ENCODE results near the gene MOB3B. TPM values are rescaled to one million over a fixed set of nuclear protein-coding genes. Genes with fewer than 3 reads are reported as not detected.
"Not testable (repeated sequence)": the region's sequence is repeated elsewhere in the genome, so short reads cannot be mapped to it uniquely, and the experiment has no call there.

The MOB3B gene
- total RNA-seq, 2 donors from 2014 or later = 0.11 to 0.59 TPM

DNA sequence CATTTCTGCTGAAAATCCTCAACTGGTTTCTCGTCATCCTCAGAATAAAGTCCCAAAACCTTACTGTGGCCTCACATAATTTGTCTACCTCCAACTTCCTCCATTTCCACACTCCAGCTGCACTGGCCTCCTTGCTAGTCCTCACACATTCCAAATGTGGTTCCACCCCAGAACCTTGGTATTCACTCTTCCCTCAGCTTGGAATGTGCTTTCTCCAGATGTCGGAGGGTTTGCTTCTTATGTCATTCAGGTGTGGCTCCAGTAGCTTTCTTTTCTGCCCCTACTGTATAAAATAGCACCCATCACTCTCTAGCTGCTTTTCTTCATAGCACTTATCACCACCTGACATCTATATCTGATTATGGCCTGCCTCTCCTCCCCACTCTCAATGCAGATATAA lies 108.0 kb downstream of the MOB3B start:
- H3K4me1 Mint-ChIP-seq (ENCODE audit: low read depth in 2 of 2) = no peaks in the 10 kb centered on the region
- no peak for ATAC-seq
- H3K27ac Mint-ChIP-seq = no peak overlapping the region
- no peaks in the 10 kb centered on the region for H3K27me3 Mint-ChIP-seq
- H3K36me3 Mint-ChIP-seq = no peaks in the 10 kb centered on the region
- no peak overlapping the region for H3K4me3 Mint-ChIP-seq
- no peak for DNase-seq (ENCODE audit: low spot score)
- no peaks in the 10 kb centered on the region for H3K9me3 Mint-ChIP-seq

DNA sequence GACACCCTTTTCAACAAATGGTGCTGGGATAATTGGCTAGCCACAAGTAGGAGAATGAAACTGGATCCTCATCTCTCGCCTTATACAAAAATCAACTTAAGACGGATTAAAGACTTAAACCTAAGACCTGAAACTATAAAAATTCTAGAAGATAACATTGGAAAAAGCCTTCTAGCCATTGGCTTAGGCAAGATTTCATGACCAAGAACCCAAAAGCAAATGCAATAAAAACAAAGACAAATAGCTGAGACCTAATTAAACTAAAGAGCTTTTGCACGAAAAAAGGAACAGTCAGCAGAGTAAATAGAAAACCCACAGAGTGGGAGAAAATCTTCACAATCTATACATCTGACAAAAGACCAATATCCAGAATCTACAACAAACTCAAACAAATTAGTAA lies 110.1 kb downstream of the MOB3B start:
- H3K27ac Mint-ChIP-seq; H3K4me3 Mint-ChIP-seq; DNase-seq (ENCODE audit: low spot score); H3K4me1 Mint-ChIP-seq (ENCODE audit: low read depth in 2 of 2); H3K36me3 Mint-ChIP-seq; ATAC-seq; H3K27me3 Mint-ChIP-seq; H3K9me3 Mint-ChIP-seq: not testable (repeated sequence)

DNA sequence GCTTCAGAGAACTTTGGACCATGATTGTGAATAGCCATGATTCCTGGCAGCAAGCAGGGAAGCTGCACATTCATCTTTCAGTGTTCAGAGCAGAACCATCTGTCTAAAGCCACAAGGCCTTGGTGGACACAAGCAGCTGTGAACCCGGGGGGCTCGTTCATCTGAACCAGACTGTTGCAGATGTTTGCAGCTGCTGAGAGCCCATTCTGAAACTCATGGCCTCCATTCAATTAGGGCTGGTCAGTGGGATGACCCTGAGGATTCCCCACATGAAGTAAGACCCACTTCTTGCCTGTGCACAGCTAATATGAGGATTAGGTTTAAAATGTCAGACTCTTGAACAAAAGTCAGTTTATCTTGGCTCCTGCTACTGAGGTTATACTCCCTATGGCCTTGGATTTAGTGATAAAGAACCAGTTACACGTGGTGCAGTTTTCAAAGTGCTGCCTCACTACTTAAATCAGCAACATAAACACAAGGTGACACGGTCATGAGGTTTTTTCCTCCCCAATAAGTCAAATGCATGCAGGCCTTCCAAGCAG lies 115.3 kb downstream of the MOB3B start:
- Mint-ChIP-seq H3K27ac (no peak overlapping the region), H3K4me1 (ENCODE audit: low read depth in 2 of 2) (no peaks in the 10 kb centered on the region), H3K9me3 (no peaks in the 10 kb centered on the region), H3K36me3 (no peaks in the 10 kb centered on the region), H3K4me3 (no peak overlapping the region), H3K27me3 (no peaks in the 10 kb centered on the region)
- ATAC-seq (no peak), DNase-seq (ENCODE audit: low spot score) (no peak)

DNA sequence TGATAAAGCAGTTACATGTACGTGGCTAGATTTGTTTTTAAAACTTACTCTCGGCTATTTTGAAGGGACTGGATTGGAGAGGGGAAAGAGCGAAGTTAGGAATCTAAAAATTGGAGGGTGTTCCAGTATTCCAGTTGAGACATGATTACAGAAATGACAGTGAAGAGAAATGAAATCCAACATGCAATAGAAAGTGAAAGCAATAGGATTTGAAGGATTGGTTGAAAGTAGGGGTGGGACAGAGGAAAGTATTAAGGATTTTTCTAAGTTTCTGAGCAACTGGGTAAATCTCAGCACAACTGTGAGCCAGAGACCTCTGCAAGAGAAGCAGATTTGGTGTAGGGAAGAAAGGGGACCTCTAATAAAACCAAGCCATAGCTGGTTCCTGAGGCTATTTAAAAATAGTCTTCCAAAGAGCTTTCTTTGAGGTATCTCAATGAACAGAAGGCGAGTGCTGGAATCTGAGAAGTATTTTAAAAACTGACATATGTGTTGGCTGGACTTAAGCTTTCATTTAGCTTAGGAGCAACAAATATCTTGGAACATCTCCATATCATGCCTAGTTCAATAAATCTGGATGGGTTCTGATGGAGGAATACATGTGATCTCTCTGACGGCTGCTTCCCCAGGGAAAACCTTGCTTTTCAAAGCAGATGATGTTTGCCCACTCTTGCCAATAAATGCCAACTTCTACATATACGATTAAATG lies 115.9 kb downstream of the MOB3B start:
- H3K36me3 Mint-ChIP-seq = no peaks in the 10 kb centered on the region
- no peaks in the 10 kb centered on the region for H3K4me1 Mint-ChIP-seq (ENCODE audit: low read depth in 2 of 2)
- H3K9me3 Mint-ChIP-seq = no peaks in the 10 kb centered on the region
- DNase-seq (ENCODE audit: low spot score) (no peak), ATAC-seq (no peak)
- no peak overlapping the region for H3K4me3 Mint-ChIP-seq
- no peak overlapping the region for H3K27ac Mint-ChIP-seq
- H3K27me3 Mint-ChIP-seq = no peaks in the 10 kb centered on the region

DNA sequence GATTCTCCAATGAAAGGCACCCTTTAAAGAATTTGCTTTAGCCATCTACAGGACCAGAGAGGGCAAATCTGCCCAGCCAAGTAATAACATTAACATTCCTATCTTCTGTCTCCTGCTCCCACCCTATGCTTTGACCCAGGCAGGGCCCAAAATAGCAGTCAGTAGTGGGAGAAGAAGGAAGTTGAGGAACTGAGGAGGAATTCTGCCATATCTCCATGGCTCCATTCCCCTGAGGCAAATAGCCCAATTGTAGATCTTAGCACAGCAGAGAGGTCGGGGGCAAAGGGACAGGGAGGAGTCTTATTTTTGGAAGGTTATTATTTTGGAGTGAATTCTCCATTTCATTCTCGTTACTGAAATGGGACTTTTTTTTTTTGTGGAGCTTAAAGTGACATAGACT lies 116.7 kb downstream of the MOB3B start:
- Mint-ChIP-seq H3K4me3 (no peak overlapping the region), H3K4me1 (ENCODE audit: low read depth in 2 of 2) (no peaks in the 10 kb centered on the region), H3K36me3 (no peaks in the 10 kb centered on the region), H3K27ac (no peak overlapping the region), H3K27me3 (no peaks in the 10 kb centered on the region), H3K9me3 (no peaks in the 10 kb centered on the region)
- DNase-seq (ENCODE audit: low spot score) (no peak), ATAC-seq (no peak)

DNA sequence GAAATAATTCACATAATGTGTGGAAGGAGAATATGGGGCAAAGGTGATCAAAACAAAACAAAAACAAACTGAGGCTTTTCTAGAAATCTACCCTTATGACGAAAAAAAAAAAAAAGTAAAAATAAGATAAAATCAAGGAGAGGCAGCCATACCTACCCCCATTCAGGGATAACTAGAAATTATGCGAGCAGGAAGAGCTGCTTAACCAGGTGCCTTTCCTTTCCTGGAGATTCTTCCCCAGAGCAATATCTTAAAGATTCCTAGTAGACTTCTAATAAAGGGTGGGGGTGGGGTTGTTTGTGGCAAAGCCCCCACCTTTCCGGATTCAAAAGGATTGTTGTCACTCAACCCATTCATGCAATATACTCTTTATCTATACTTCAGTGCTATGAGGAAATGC lies 117.5 kb downstream of the MOB3B start:
- Mint-ChIP-seq H3K27ac (no peak overlapping the region), H3K27me3 (no peaks in the 10 kb centered on the region), H3K4me3 (no peak overlapping the region), H3K36me3 (no peaks in the 10 kb centered on the region), H3K4me1 (ENCODE audit: low read depth in 2 of 2) (no peaks in the 10 kb centered on the region), H3K9me3 (no peaks in the 10 kb centered on the region)
- DNase-seq (ENCODE audit: low spot score) = no peak
- ATAC-seq = no peak

DNA sequence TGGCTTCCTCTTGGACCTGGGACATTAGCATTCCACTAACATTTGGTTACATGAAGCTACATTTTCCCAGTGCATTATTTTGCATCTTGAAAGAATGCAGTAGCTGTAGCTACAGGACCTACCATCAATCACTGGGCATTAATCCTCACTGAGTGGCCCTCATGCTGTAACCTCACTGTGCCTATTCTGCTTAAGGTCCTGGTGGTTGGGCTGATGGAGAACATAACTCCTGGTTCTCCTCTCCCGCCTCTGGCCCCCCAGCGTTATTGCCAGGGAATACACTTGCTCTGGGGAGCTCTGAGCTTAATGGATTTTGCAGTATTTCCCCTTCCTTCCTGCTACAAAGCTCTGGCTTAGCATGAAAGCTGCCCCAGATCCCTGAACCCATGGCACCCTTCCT lies 121.1 kb downstream of the MOB3B start:
- no peak for DNase-seq (ENCODE audit: low spot score)
- peaks cover 3% of the 10 kb centered on the region for H3K9me3 Mint-ChIP-seq
- H3K36me3 Mint-ChIP-seq = no peaks in the 10 kb centered on the region
- ATAC-seq = no peak
- no peaks in the 10 kb centered on the region for H3K4me1 Mint-ChIP-seq (ENCODE audit: low read depth in 2 of 2)
- no peak overlapping the region for H3K4me3 Mint-ChIP-seq
- H3K27ac Mint-ChIP-seq = no peak overlapping the region
- H3K27me3 Mint-ChIP-seq = no peaks in the 10 kb centered on the region

DNA sequence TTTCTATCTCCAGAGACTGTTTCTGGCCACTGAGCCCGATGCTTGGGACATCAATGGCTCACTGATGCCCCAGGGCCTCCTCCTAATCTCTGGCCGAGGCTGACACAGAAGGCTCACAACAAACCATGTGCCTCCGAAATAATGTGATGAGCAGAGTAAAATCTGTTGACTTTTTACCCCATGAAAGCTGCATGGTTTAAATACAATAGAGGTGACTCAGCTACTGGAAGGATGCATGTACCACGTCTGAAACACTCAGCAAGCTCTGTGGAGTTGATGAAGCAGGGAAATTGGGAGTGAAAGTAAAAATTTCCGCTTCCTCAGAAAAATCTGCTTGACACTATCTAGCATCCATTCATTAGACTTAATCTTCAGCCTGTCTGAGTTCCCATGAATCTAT lies 121.6 kb downstream of the MOB3B start:
- Mint-ChIP-seq H3K27me3 (no peaks in the 10 kb centered on the region), H3K27ac (no peak overlapping the region)

DNA sequence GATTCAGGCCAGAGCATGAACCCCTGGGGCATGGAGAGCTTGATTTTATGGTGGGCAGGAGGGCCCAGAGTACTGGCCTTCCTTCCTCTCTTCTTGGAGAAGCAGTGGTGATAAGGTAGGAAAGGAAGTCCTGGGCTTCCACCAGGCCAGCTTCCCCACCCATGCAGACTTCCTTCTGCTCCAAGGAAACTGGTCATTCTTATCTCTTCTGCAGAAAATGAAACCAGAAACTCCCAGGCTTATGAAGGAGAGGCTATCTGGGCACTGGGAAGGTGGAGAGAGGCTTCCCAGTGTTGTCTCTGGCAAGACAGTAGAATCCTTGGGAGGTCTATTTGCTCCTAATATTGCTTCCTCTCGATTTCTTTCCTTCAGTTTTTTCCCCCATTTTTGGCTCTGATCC lies 122.1 kb downstream of the MOB3B start:
- Mint-ChIP-seq H3K27me3 (no peaks in the 10 kb centered on the region), H3K27ac (no peak overlapping the region), H3K9me3 (peaks cover 3% of the 10 kb centered on the region), H3K4me3 (no peak overlapping the region), H3K4me1 (ENCODE audit: low read depth in 2 of 2) (no peaks in the 10 kb centered on the region), H3K36me3 (no peaks in the 10 kb centered on the region)
- ATAC-seq (no peak), DNase-seq (ENCODE audit: low spot score) (no peak)

More for the DNA sequence above, 121.6 kb downstream of the MOB3B start:
- H3K36me3 Mint-ChIP-seq = no peaks in the 10 kb centered on the region
- no peak for DNase-seq (ENCODE audit: low spot score)
- H3K4me1 Mint-ChIP-seq (ENCODE audit: low read depth in 2 of 2) = no peaks in the 10 kb centered on the region
- H3K4me3 Mint-ChIP-seq = no peak overlapping the region
- peaks cover 3% of the 10 kb centered on the region for H3K9me3 Mint-ChIP-seq
- ATAC-seq = no peak

DNA sequence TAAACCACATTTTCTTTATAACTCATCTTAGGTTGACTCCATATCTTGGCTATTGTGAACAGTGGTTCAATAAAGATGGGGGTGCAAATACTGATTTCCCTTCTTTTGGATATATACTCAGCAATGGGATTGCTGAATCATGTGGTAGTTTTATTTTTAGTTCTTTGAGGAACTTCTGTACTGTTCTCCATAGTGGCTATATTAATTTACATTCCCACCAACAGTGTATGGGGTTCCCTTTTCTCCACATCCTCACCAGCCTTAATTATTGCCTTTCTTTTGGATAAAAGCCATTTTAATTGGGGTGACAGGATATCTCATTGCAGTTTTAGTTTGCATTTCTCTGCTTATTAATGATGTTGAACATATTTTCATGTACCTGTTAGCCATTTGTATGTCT lies 125.0 kb downstream of the MOB3B start:
- Mint-ChIP-seq H3K27ac (no peak overlapping the region), H3K9me3 (peaks cover 3% of the 10 kb centered on the region), H3K36me3 (no peaks in the 10 kb centered on the region), H3K4me3 (no peak overlapping the region), H3K27me3 (peaks cover 0 to 8% of the 10 kb centered on the region in 2 donors), H3K4me1 (ENCODE audit: low read depth in 2 of 2) (no peaks in the 10 kb centered on the region)
- DNase-seq (ENCODE audit: low spot score) = no peak
- no peak for ATAC-seq

DNA sequence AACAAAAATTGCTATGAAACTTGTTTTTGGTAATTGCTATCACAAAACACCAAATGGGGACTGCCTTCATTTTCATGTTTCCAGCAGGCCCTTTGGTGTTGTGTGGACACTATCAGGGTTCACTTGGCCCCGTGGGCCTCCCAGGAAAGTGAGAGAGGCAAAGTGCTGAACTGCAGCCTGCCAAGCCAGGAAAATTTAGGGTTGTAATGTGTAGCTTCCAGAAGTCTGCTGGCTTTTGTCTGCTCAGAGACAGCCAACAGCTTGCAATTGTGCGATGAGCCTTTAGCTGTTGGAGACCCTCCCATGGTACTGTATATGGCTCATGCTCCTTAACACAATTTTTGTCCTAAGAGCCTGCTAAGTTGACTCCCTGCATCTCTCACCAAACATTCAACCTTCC lies 127.0 kb downstream of the MOB3B start:
- Mint-ChIP-seq H3K36me3 (no peaks in the 10 kb centered on the region), H3K4me3 (no peak overlapping the region), H3K27me3 (peaks cover 0 to 8% of the 10 kb centered on the region in 2 donors), H3K9me3 (peaks cover 3% of the 10 kb centered on the region), H3K4me1 (ENCODE audit: low read depth in 2 of 2) (no peaks in the 10 kb centered on the region), H3K27ac (no peak overlapping the region)
- DNase-seq (ENCODE audit: low spot score) (no peak), ATAC-seq (no peak)

DNA sequence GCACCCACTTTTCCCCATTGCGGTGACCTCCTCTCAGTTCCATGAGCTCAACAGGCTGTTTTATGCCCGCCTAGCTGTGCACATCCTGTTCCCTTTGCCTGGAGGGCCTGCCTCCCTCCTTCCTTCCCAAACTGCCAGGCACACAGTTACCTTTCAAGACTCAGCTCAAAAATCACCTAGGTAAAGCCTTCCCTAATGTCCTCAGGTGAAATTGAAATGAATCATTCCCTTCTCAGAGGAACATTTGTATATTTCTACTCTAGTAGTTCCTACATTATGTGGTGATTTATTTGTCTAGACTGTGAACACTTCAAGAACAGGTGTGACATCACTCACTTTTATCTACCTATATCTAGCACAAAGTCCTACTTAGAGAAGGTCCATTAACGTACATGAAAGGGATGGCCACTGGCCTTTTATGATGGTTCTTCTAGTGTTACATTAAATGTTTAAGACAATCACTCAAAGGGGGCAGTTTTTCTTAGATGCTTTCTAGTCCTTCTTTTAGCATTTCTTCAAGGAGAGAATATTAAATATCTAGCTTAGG lies 129.2 kb downstream of the MOB3B start:
- no peaks in the 10 kb centered on the region for H3K4me1 Mint-ChIP-seq (ENCODE audit: low read depth in 2 of 2)
- no peak overlapping the region for H3K4me3 Mint-ChIP-seq
- no peak overlapping the region for H3K27ac Mint-ChIP-seq
- ATAC-seq (no peak), DNase-seq (ENCODE audit: low spot score) (no peak)
- peaks cover 0 to 16% of the 10 kb centered on the region in 2 donors for H3K27me3 Mint-ChIP-seq
- H3K36me3 Mint-ChIP-seq = no peaks in the 10 kb centered on the region
- peaks cover 3% of the 10 kb centered on the region for H3K9me3 Mint-ChIP-seq

DNA sequence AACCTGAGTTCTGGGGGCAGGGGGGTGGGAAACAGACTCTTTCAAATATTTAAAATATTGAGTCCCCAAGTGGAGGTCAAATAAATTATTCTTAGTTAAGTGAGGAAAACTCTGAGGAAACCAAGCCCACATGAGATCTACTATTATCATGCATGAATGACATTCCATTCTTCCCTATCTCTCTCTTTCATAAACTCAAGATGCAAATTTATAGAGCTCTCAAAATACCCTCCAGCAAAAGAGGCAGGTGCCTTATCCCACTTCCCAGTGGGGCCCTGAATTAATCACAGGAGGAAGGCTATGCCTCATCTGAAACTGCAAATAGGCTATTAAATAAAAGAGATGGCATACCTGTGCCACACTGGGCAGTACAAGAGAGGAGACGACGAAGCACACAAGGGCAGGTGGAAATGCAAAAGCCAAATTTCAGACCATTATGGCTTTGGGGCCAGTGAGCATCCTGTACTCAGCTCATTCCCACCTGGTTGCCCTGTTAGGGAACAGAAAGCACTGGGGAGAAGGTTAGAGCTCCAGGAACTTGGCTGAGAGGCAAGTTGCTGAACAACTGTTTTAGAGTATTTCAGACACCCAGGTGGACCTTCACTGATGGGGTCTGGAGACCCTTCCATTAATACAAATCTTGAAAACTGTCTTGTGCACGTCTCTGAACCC lies 130.5 kb downstream of the MOB3B start:
- Mint-ChIP-seq H3K27ac (no peak overlapping the region), H3K4me3 (no peak overlapping the region), H3K36me3 (no peaks in the 10 kb centered on the region), H3K9me3 (peaks cover 3% of the 10 kb centered on the region), H3K4me1 (ENCODE audit: low read depth in 2 of 2) (no peaks in the 10 kb centered on the region), H3K27me3 (peaks cover 0 to 16% of the 10 kb centered on the region in 2 donors)
- no peak for DNase-seq (ENCODE audit: low spot score)
- ATAC-seq = no peak

DNA sequence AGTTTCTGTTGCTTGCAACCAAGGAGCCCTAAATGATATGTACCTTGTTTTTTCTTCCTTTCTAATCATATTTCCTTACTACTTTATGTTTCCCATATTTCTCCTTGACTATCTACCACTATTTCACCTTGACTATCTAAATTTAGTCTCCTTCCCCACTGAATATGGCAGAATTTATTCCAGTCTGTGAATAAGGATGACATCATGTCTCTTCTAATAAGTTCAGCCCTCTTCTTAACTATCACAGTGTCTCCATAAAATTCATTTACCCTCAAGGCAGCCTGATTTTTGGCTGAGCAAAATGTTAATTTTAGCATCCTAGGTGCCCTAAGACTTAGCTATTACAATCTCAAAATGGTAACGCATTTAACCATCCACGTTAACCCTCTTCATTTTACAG lies 133.1 kb downstream of the MOB3B start:
- Mint-ChIP-seq H3K27ac (no peak overlapping the region), H3K27me3 (peaks cover 0 to 26% of the 10 kb centered on the region in 2 donors), H3K4me3 (no peak overlapping the region), H3K36me3 (no peaks in the 10 kb centered on the region), H3K4me1 (ENCODE audit: low read depth in 2 of 2) (no peaks in the 10 kb centered on the region), H3K9me3 (peaks cover 3% of the 10 kb centered on the region)
- DNase-seq (ENCODE audit: low spot score) (no peak), ATAC-seq (no peak)

All from natural killer cell treated with Interleukin-12 subunit alpha and Interleukin-12 subunit beta and Interleukin-15 and Interleukin-18, amount 100 ng/mL, for 72 hours (primary cell).